H9 (cell line): Measurements from ENCODE around the gene PLAU. TPM values are rescaled to one million over a fixed set of nuclear protein-coding genes. Genes with fewer than 3 reads are reported as not detected.

Experiments used
- DNase-seq: peaks from one replicate; pipeline ENCODE4 v3.0.0-alpha.2; 2017
- H2AFZ ChIP-seq: one replicate; pipeline ENCODE4 v1.6.1; 2013; ENCODE audit warnings: mild to moderate bottlenecking, low read length, control low read depth, moderate library complexity
- H2AK5ac ChIP-seq: 2 replicates; pipeline ENCODE4 v1.6.1; 2013; ENCODE audit warnings: low read length, control low read depth, mixed read lengths; ENCODE audit not compliant: insufficient read length
- H2BK120ac ChIP-seq: one replicate; pipeline ENCODE4 v1.6.1; 2013; ENCODE audit warnings: low read depth, mild to moderate bottlenecking, low read length, control low read depth, inconsistent platforms; ENCODE audit not compliant: poor library complexity, severe bottlenecking
- H2BK12ac ChIP-seq: 2 replicates; pipeline ENCODE4 v1.6.1; 2013; ENCODE audit warnings: low read length, control low read depth, mixed read lengths, low read depth; ENCODE audit not compliant: insufficient read length
- H2BK15ac ChIP-seq: 2 replicates; pipeline ENCODE4 v1.6.1; 2013; ENCODE audit warnings: low read depth, low read length, control low read depth
- H2BK20ac ChIP-seq: one replicate; pipeline ENCODE4 v1.6.1; 2013; ENCODE audit warnings: low read depth, mild to moderate bottlenecking, low read length, control low read depth, inconsistent platforms; ENCODE audit not compliant: poor library complexity, severe bottlenecking
- H2BK5ac ChIP-seq: 2 replicates; pipeline ENCODE4 v1.6.1; 2013; ENCODE audit warnings: low read length, control low read depth, mixed read lengths; ENCODE audit not compliant: insufficient read length
- H3K14ac ChIP-seq: 2 replicates; pipeline ENCODE4 v1.6.1; 2013; ENCODE audit warnings: low read length, control low read depth; ENCODE audit not compliant: insufficient read depth
- H3K18ac ChIP-seq: 2 replicates; pipeline ENCODE4 v1.6.1; 2013; ENCODE audit warnings: low read depth, mild to moderate bottlenecking, mixed read lengths, low read length, control low read depth; ENCODE audit not compliant: insufficient read length
- H3K23ac ChIP-seq: 2 replicates; pipeline ENCODE4 v1.6.1; 2013; ENCODE audit warnings: low read length, control low read depth, mixed read lengths, low read depth; ENCODE audit not compliant: insufficient read length
- H3K23me2 ChIP-seq: 2 replicates; pipeline ENCODE4 v1.6.1; 2013; ENCODE audit warnings: low read depth, mild to moderate bottlenecking, mixed read lengths, low read length, control low read depth; ENCODE audit not compliant: insufficient read length, poor library complexity, severe bottlenecking
- H3K27ac ChIP-seq: 2 replicates; pipeline ENCODE4 v1.5.1; 2013; ENCODE audit warnings: low read length, control low read depth, mixed read lengths, low read depth; ENCODE audit not compliant: insufficient read length
- H3K27me3 ChIP-seq: 2 replicates; pipeline ENCODE4 v1.6.1; 2013; ENCODE audit warnings: low read length, control low read depth, inconsistent platforms; ENCODE audit not compliant: insufficient read depth
- H3K4ac ChIP-seq: 2 replicates; pipeline ENCODE4 v1.6.1; 2013; ENCODE audit warnings: low read depth, mild to moderate bottlenecking, control low read depth, inconsistent platforms, low read length, moderate library complexity
- H3K4me1 ChIP-seq: 2 replicates; pipeline ENCODE4 v1.6.1; 2013; ENCODE audit warnings: low read length, control low read depth, inconsistent platforms; ENCODE audit not compliant: insufficient read depth
- H3K4me2 ChIP-seq: 2 replicates; pipeline ENCODE4 v1.6.1; 2013; ENCODE audit warnings: low read length, control low read depth, mixed read lengths; ENCODE audit not compliant: insufficient read length, insufficient read depth
- H3K56ac ChIP-seq: 2 replicates; pipeline ENCODE4 v1.6.1; 2013; ENCODE audit warnings: low read depth, mild to moderate bottlenecking, mixed read lengths, low read length, control low read depth; ENCODE audit not compliant: insufficient read length
- H3K79me1 ChIP-seq: 2 replicates; pipeline ENCODE4 v1.6.1; 2013; ENCODE audit warnings: low read depth, mild to moderate bottlenecking, moderate library complexity, low read length, control low read depth, inconsistent platforms; ENCODE audit not compliant: insufficient read depth, poor library complexity, severe bottlenecking
- H3K79me2 ChIP-seq: 2 replicates; pipeline ENCODE4 v1.6.1; 2013; ENCODE audit warnings: low read length, control low read depth, inconsistent platforms; ENCODE audit not compliant: insufficient read depth
- H3K9ac ChIP-seq: 2 replicates; pipeline ENCODE4 v1.6.1; 2013; ENCODE audit warnings: low read length, control low read depth, mixed read lengths; ENCODE audit not compliant: insufficient read length; ENCODE audit errors: extremely low read depth
- H3K9me3 ChIP-seq: one replicate; pipeline ENCODE4 v1.6.1; 2013; ENCODE audit warnings: low read depth, low read length, inconsistent platforms; ENCODE audit not compliant: control insufficient read depth
- H3T11ph ChIP-seq: one replicate; pipeline ENCODE4 v1.6.1; 2013; ENCODE audit warnings: mild to moderate bottlenecking, low read length, control low read depth, inconsistent platforms
- H4K20me1 ChIP-seq: one replicate; pipeline ENCODE4 v1.6.1; 2013; ENCODE audit not compliant: control insufficient read depth, insufficient read length, insufficient read depth
- H4K5ac ChIP-seq: 2 replicates; pipeline ENCODE4 v1.6.1; 2013; ENCODE audit warnings: low read depth, mild to moderate bottlenecking, mixed read lengths, low read length, control low read depth; ENCODE audit not compliant: insufficient read length
- H4K8ac ChIP-seq: replicated peaks from 2 replicates; pipeline ENCODE4 v1.6.1; 2013; ENCODE audit warnings: low read length, control low read depth, mixed read lengths, low read depth; ENCODE audit not compliant: insufficient read length
- H4K91ac ChIP-seq: 2 replicates; pipeline ENCODE4 v1.6.1; 2013; ENCODE audit warnings: low read depth, mild to moderate bottlenecking, moderate library complexity, mixed read lengths, low read length, control low read depth; ENCODE audit not compliant: insufficient read length
- H3K27ac Mint-ChIP-seq, 3 experiments: 2 replicates in 2 of 3; 3 replicates in 1 of 3; pipeline ENCODE4 v1.8.0; 2020 to 2021; ENCODE audit warnings: mixed read lengths in 3 of 3, mild to moderate bottlenecking in 1 of 3, moderate library complexity in 1 of 3
- H3K27me3 Mint-ChIP-seq: 2 replicates; pipeline ENCODE4 v1.8.0; 2021; ENCODE audit warnings: low read depth, mild to moderate bottlenecking, moderate library complexity, mixed read lengths
- H3K36me3 Mint-ChIP-seq, 3 experiments: 2 replicates in 2 of 3; 3 replicates in 1 of 3; pipeline ENCODE4 v1.8.0; 2020 to 2021; ENCODE audit warnings: low read depth in 3 of 3, mixed read lengths in 3 of 3; ENCODE audit not compliant: insufficient read depth in 1 of 3
- H3K4me1 Mint-ChIP-seq, 2 experiments: 2 replicates each; pipeline ENCODE4 v1.8.0; 2020; ENCODE audit warnings: mixed read lengths in 2 of 2
- H3K4me3 Mint-ChIP-seq, 2 experiments: 2 replicates in 1 of 2; 3 replicates in 1 of 2; pipeline ENCODE4 v1.8.0; 2020 to 2021; ENCODE audit warnings: mild to moderate bottlenecking in 2 of 2, mixed read lengths in 2 of 2, moderate library complexity in 1 of 2
- H3K9me3 Mint-ChIP-seq, 2 experiments: 2 replicates in 1 of 2; 3 replicates in 1 of 2; pipeline ENCODE4 v1.8.0; 2020; ENCODE audit warnings: mild to moderate bottlenecking in 2 of 2, mixed read lengths in 2 of 2, moderate library complexity in 1 of 2
- WGBS: extraction: QIAGEN DNeasy Blood & Tissue Kit; methylation state at CpG from one replicate; pipeline ENCODE4 v1.1.7; 2013; ENCODE audit warnings: missing lambda C conversion rate, low lambda C conversion rate, mixed read lengths; ENCODE audit not compliant: insufficient read length; ENCODE audit errors: extremely low coverage; 5-methylcytosine and 5-hydroxymethylcytosine counted together
- total RNA-seq: library from RNA; stranded (reverse); gene quantifications from 2 replicates; pipeline ENCODE4 v1.2.1, GENCODE V29; 2021
- TF ChIP-seq, protein P1 (sequence below): fragments of 200-600 bp; sonication (generic); conservative IDR thresholded peaks from 3 replicates; pipeline ENCODE4 v1.8.0; 2021; ENCODE audit warnings: antibody characterized with exemption, mild to moderate bottlenecking

The PLAU gene
- total RNA-seq, 1 experiment from 2014 or later, result 15.0 TPM

- Mint-ChIP-seq H3K27ac (peak overlapping the region; percentile 67 to 96 (median 90); a peak in 6 of 7 replicates), H3K4me1 (peaks cover 40 to 43% of the 10 kb centered on the region in 2 experiments), H3K9me3 (no peaks in the 10 kb centered on the region), H3K36me3 (no peaks in the 10 kb centered on the region), H3K4me3 (0 out of 5 replicates have a peak overlapping the region, but pooled peaks have one; percentile 1 to 7), H3K27me3 (peaks cover 35% of the 10 kb centered on the region)
- no peaks in the 10 kb centered on the region for H3K79me1 ChIP-seq
- no peak overlapping the region for H3K9ac ChIP-seq
- peak; percentile 94 for DNase-seq
- H3K23me2 ChIP-seq, result peaks cover 14% of the 10 kb centered on the region
- TF ChIP-seq, protein P1, sequence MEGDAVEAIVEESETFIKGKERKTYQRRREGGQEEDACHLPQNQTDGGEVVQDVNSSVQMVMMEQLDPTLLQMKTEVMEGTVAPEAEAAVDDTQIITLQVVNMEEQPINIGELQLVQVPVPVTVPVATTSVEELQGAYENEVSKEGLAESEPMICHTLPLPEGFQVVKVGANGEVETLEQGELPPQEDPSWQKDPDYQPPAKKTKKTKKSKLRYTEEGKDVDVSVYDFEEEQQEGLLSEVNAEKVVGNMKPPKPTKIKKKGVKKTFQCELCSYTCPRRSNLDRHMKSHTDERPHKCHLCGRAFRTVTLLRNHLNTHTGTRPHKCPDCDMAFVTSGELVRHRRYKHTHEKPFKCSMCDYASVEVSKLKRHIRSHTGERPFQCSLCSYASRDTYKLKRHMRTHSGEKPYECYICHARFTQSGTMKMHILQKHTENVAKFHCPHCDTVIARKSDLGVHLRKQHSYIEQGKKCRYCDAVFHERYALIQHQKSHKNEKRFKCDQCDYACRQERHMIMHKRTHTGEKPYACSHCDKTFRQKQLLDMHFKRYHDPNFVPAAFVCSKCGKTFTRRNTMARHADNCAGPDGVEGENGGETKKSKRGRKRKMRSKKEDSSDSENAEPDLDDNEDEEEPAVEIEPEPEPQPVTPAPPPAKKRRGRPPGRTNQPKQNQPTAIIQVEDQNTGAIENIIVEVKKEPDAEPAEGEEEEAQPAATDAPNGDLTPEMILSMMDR, result no peak
- no peak overlapping the region for H2BK12ac ChIP-seq
- H3K23ac ChIP-seq, result no peak overlapping the region
- no peak overlapping the region for H2BK20ac ChIP-seq
- H3K56ac ChIP-seq, result no peak overlapping the region
- H2BK5ac ChIP-seq, result no peak overlapping the region
- no CpG with 5 or more reads among the region's 8 CpGs for WGBS
- H3K14ac ChIP-seq, result no peak overlapping the region
- H3K9me3 ChIP-seq, result no peaks in the 10 kb centered on the region
- H4K8ac ChIP-seq, result no peak overlapping the region
- H2BK120ac ChIP-seq, result no peak overlapping the region
- no peak overlapping the region for H2AK5ac ChIP-seq
- no peak overlapping the region for H3K4ac ChIP-seq
- H3K27me3 ChIP-seq, result no peaks in the 10 kb centered on the region; the same call in 1 of the 2 replicates
- H4K91ac ChIP-seq, result no peak overlapping the region
- H3K4me2 ChIP-seq, result peak overlapping the region; percentile 4
- no peak overlapping the region for H4K5ac ChIP-seq
- no peak overlapping the region for H2AFZ ChIP-seq
- H3T11ph ChIP-seq, result no peak overlapping the region
- H4K20me1 ChIP-seq, result no peaks in the 10 kb centered on the region
- peaks cover 5% of the 10 kb centered on the region; the same call in 1 of the 2 replicates for H3K4me1 ChIP-seq
- no peak overlapping the region for H2BK15ac ChIP-seq
- no peak overlapping the region for H3K27ac ChIP-seq
- H3K79me2 ChIP-seq, result no peaks in the 10 kb centered on the region
- H3K18ac ChIP-seq, result peak overlapping the region; percentile 3
These were observed 4.1 kb upstream of the PLAU start for GRCh38 chr10:73906524-73907447.
